Measurements from ENCODE around the gene LIN37.

Gene LIN37

DNA sequence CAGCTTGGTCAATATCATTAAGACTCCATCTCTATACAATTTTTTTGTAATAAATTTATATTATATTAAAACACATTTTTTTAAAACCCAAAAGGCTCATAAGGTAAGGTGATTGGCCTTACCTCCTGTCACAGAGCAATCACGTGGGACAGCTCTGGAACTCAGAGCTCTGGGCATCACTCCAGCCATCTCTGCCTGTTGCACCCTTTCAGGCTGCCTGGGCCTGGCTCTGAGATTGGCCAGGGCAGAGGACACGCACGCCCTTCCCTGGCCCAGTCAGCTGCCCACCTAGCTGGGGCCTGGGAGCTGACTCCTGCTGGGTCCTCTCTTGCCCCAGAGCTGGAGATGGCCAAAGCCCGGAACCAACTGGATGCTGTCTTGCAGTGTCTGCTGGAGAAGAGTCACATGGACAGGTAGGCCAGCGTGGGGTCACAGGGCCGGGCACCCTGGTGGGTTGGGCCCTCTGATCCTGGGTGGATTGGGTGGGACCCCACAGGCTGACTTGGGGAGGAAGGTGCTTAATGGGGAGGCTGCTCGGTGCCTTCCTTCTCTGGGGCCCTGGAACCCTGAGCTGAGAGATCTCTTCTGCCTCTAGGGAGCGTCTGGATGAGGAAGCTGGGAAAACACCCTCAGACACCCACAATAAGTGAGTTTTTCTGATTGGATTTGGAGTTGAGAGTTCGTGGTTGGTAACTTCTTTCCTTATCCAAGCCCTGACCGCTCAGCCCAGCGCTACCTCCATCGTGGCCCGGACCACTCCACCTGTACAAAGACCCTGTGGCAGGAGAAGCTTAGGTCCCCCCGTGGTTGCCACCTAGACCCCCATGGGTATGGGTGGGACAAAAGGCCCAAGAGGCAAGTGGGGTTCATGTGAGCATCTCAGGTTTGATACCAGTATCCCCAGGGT is 3.7 kb downstream of the LIN37 start:
- in situ Hi-C loops (cut with MboI; ENCODE audit: low sequenced_read_pairs), result no loop called here

DNA sequence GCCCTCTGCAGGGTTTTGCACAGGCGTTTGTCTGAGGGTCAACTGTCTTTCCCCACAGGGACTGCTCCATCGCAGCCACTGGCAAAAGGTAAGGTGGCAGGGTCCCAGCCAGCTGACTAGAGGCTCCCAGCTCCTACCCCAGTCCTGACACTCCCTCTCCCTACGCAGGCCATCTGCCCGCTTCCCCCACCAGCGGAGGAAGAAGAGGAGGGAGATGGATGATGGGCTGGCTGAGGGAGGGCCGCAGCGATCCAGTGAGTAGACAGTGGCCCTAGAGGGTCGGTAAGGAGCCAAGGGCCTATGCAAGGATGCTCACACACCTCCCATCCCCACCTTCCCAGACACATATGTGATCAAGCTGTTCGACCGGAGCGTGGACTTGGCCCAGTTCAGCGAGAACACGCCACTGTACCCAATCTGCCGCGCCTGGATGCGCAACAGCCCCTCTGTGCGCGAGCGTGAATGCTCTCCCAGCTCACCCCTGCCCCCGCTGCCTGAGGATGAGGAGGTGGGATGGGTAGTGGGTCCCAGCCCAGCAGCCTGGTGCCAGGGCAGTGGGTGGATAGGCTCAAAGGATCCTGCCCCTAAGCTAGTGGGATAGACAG is 4.5 kb downstream of the LIN37 start:
- in situ Hi-C loops (cut with MboI; ENCODE audit: low sequenced_read_pairs), result no loop called here

DNA sequence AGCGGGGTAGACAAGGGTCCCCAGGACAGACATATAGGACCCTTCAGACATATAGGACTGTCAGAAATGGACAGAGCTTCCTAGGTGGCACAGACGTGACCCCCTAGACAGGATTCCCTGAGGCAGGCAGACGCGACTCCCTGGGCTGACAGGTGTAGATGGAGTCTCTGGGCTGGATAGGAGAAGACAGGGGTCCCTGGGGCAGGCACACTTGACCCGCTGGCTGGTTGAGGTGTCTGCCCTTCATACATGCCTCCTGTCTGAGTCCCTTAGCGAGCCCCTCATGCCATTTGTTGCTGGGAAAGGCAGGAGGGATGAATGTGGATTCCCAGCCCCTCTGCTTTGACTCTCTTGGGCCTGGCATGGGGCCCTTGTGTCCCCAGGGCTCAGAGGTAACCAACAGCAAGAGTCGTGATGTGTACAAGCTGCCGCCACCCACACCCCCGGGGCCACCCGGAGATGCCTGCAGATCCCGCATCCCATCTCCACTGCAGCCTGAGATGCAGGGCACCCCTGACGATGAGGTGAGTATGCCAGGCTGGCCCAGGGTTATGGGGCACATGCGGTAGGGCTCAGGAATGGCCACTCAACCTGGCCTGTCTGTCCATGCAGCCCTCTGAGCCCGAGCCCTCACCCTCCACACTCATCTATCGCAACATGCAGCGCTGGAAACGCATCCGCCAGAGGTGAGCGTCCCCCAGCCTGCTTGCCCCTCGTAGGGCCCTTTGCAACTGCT is 5.4 kb downstream of the LIN37 start:
- in situ Hi-C loops (cut with MboI; ENCODE audit: low sequenced_read_pairs), result no loop called here

DNA sequence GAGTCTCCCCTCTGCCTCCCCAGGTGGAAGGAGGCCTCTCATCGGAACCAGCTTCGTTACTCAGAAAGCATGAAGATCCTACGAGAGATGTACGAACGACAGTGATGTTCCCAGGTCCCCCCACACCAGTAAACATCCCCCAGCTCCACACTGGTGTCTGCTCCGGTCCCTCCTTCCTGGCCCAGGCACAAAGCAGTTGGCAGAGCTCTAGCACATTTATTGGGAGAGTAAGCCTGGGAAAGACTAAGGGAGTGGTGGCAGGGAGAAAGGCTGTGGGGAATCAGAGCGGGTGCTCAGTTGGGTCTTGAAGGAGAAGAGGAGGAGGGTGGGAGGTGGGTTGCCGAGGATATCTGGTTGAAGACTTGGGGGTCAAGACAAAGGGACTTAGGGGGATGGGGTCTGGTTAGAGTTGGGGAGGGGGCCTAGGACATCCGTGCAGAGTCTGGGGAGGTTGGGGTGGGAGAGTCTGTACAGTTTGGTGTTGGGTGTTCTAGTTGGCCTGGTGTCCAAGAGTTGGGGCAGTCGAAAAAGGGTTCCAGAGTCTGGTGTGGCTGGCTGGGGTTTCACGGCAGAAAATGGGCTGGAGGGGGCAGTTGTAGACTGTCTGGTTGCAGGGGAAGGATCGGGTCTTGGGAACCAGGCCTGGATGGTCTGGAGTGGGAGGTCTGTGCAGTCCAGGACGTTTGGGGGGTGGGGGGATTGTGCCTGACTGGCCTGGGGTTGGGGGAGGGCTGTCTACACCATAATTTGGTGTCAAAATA is 6.2 kb downstream of the LIN37 start:
- in situ Hi-C loops (cut with MboI; ENCODE audit: low sequenced_read_pairs), result no loop called here

DNA sequence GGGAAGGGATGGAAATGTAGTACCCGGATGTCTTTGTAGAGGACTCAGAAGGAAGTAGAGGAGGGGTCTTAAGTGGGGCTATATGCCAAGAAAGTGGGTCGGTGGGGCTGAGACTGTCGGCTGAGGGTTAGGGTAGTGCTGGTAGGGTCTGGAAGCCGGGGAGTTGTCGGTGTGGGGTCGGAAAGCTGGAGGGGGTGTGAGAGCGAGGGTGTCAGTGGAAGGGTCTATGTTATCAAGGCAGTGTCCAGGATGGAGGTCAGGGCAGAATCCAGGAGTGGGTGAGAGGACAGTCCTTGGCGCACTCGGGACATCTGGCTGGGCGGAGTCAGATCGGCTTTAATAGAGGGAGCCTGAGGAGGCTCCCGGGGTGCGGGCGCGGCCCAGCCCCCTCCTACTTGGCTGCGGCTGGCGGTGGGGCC is 6.8 kb downstream of the LIN37 start:
- in situ Hi-C loops (cut with MboI; ENCODE audit: low sequenced_read_pairs), result no loop called here

DNA sequence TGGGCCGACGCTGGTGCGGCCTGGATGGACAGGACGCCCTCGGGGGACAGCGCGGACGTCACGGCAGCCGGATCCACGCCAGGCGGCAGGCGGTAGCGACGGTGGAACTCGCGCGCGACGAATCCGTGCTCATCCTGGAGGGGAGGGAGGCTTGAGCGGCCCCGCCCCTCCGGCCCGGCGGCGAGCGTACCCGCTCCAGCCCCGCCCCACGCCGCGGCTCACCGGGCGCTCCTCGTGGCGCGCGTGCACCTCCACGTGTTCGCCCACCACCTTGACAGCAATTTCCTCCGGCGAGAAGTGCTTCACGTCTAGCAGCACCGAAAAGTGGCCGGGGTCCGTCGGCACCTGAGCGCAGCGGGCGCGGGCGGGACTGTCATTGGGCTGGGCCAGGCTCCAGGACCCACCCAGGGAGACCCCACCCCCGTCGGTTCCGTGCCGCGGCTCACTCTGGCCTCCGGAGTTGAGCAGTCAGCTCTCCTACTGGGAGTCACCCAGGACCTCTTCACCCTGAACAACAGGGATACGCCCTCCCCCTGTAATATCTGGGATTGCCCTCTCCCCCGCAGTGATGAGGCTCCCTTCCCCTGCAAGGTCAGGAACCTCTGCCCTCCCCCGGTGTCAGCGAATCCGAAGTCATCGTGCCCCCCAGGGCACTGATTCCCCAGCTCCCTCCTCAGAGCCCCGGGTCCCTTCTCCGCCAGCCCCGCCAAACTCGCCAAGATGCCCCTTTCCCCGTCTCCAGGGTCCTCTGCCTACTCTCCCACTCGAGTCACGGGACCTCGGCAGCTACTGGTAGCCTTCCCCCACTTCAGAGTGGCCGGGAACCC is 7.4 kb downstream of the LIN37 start:
- in situ Hi-C loops (cut with MboI; ENCODE audit: low sequenced_read_pairs), result no loop called here

DNA sequence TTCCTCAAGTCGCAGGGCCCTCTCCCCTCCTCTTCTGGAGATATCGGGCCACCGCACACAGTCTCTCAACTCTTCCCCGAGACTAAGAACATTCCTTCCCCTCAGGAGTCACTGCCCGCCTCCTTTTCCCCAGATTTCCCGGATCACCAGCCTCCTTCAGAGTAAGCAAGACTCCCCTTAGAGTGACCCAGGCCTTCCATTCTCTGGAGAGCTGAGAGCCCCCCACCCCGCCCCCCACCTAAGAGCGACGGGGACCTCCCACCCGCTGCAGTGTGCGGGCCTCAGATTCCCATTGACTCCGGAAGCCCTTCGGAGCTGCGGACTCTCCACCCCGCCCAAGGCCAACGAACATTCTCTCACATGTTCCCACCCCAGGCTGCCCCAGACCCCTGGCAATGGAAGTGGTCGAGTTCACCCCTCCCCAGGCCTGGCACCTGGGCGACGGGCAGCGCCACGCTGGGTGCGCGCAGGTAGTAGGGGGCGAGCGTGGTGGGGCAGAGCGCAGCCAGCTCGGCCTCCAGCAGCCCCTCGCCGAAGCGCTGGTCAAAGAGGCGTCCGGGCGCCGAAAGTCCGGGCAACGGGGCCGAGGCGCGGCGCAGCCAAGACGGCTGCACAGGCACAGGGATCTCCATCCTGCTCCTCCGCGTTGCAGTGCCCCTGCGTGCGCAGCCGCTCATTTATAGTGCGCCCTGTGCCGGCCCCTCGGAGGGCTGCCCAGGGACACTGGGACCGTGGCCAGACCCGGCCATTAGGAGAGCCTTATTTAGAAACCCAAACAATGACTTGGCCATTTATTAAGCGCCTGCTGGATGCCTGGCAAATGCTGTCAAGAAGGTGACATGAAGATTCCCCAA is 8.2 kb downstream of the LIN37 start, which contains the start of gene HSPB6:
HSPB6 (minus strand) TSS at position 653 of the 854 bp plus-strand sequence; CDS start at position 632, 21 bp downstream.
- in situ Hi-C loops (cut with MboI; ENCODE audit: low sequenced_read_pairs), result no loop called here

DNA sequence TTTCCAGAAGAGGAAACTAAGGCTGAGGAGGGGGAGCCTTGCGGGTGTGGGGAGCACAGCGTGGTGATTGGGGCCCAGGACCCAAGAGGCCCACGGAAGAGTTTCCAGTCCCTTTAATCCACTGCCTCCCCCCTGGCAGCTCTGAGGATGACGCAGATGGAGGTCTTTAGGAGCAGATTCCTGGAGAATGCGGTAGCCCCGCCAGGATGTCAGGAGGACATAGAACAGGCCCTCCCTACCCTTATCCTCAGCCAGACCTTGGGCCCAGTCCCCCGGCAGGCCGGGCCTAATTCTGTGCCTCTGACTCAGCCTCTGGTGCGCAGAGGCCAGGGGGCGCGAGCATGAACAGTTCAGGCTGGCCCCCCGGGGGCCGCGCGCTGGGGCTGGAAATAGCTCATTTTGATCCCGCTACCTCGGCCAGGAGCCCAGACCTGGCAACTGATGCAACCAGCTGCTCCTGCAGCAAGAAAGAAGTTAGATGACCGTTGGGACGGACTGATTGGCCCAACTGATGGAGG is 8.9 kb downstream of the LIN37 start:
- in situ Hi-C loops (cut with MboI; ENCODE audit: low sequenced_read_pairs), result no loop called here

DNA sequence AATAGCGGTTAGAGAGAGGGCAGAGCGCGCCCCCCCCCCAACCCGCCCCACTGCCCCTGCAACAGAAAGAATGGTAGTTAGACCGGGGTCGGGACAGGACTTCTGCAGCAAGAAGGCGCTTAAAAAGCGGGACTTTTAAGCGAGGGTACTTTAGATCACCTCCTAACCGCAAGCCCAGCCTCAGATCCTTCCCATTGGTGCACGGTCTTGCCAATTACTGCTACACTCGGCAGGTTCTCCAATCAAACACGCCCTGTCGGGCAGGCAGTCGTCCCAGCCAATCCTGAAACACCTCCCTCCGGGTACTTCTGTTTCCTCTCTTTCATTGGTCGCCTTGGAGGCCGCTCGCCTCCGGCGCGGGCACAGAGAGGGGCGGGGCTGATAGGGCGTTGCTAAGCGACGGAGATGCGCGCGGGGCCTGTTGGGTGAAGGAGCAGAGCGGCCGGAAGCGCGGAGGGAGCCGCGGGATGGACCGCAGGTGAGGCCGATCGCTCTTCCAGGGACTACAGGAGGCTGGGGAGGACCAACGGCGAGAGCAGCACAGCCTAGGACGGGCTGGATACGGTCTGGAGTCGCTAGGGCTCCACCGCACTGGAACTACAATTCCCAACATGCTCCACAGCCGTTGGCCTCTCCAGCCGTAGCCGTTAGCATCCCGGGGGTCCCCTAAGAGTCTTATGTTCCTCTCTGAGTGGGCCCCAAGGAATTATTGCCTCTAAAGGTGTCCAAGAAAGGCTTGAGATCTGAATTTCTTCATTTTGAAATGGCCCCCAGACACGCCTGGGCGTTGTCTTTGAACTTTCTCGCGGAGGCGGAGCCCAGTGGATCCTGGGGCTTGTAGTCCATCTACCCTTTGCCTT is 9.6 kb downstream of the LIN37 start, which contains the start of gene PROSER3:
PROSER3 (plus strand) TSS at position 428 of the 860 bp plus-strand sequence; CDS start at position 468, 40 bp downstream.
- in situ Hi-C loops (cut with MboI; ENCODE audit: low sequenced_read_pairs), result no loop called here

DNA sequence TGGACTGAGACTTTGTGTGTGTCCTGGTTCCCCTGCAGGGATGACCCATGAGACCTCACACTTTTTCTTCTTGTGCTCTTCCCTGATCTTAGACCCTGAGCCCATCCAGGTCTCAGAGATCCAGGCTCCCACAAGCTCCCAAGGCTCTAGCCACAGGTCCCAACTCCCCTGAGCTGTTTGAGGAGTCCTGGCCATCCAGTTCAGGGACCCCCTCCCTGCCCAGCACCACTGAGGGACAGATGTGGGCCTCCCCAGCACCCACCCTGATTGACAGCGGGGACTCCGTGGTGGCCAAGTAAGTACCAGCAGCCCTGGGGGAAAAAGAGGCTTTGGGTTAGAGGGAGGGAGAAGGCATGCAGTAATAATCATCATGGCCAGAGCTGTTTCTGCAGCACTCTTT is 11.3 kb downstream of the LIN37 start:
- in situ Hi-C loops (cut with MboI; ENCODE audit: low sequenced_read_pairs), result no loop called here

DNA sequence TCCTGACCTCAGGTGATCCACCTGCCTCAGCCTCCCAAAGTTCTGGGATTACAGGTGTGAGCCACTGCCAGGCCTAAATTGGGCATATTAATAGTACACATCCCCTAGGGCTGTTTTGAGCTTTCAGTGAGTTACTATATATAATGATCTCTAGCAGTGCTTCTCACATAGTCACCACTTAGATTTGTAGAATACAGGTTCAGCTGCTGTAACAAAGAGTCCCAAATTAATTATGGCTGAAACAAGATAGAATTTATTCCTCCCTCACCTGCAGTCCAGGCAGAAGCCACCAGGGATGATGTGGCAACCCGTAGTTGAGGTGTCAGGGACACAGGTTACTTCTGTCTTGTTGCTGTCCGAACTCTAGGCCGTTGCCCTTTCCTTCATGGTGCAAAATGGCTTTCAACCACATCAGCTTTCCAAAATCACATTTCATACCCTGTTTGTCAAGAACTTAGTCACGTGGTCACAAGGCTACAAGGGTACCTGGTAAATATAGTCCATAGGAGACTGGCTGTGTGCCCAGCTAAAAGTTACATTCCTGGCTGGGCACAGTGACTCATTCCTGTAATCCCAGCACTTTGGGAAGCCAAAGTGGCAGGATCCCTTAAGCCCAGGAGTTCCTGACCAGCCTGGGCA is 12.5 kb downstream of the LIN37 start:
- in situ Hi-C loops (cut with MboI; ENCODE audit: low sequenced_read_pairs), result no loop called here

DNA sequence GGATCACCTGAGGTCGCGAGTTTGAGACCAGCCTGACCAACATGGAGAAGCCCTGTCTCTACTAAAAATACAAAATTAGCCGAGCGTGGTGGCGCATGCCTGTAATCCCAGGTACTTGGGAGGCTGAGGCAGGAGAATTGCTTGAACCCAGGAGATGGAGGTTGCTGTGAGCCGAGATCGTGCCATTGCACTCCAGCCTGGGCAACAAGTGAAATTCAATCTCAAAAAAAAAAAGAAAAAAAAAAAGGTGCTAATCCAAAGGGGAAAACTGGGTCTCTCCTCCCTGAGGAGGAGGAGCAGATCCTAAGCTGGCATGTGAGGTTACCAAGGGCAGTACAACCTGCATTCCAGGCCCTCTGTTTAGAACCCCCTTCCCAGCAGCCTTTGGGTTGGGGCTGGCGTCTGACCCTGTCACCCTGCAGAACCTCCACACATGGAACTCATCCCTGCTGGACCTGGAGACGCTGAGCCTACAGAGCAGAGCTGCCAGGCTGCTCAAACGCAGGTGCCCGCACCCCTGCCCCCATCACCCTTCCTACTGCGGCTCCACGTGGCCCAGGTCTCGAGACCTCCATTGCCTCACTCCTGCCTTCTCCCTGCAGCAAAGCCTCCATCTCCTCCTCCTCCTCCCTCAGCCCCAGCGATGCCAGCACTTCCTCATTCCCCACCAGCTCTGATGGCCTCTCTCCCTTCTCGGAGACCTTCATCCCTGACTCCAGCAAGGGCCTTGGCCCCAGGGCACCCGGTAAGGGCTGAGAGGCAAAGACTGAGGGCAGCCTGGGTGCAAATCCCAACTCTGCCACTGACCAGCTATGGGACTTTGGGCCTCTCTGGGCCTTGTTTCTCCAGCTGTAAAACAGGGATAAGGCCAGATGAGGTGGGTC is 16.3 kb downstream of the LIN37 start:
- in situ Hi-C loops (cut with MboI; ENCODE audit: low sequenced_read_pairs), result no loop called here

DNA sequence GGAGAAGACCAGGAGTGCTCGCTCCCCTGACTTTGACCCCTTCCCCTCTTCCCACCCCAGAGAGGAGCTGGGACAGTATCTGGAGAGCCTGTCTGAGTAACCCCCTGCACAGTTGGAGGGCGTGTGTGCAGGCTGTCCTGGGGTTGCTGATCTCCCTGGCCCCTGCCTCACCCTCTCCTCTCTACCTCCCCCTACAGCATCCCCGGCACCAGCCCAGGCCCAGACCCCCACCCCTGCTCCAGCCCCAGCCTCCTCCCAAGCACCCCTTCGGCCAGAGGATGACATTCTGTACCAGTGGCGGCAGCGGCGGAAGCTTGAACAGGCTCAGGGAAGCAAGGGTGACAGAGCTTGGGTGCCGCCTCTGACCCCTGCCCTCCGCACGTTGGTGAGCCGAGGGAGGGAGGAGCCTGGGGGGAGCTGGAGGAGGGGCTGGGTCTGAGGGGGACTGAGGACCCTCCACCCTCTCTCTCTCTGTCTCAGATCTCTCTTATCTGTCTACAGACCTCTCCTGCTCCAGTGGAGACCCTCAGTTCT is 18.3 kb downstream of the LIN37 start:
- in situ Hi-C loops (cut with MboI; ENCODE audit: low sequenced_read_pairs), result no loop called here

DNA sequence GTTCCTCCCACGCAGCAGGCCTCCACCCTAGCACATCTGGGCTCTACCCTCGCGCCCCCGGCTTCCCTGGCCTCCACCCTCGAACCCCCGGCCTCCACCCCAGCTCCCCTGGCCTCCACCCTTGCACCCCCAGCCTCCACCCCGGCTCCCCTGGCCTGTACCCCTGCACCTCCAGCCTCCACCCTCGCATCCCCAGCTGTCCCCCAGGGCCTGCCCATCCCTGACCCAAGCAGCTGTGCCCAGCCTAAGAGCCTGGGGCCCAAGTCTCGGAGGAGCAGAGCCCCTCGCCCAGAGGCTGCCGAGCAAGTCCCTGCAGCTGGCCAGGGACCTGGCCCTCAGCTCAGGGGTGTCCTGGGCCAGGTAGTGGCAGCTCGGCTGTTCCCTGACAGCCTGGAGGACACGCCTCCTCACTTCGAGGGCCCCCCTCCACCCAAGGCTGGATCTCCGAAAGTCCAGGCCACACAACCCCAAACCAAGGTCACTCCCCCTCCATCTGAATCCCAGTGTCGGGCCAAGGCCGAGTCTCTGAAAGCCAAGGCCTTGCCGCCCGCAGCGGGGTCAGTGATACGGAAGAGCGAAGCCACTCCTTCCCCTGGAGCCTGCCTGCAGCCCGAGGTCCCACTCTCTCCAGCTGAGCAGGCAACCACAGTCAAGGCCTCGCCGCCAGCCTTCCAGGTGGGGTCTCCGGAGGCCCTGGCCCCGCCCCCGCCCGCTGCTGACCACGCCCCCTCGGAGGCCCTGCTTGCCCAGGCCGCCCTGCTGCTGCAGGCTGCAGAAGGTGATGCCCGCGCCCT is 19.1 kb downstream of the LIN37 start:
- in situ Hi-C loops (cut with MboI; ENCODE audit: low sequenced_read_pairs), result no loop called here

DNA sequence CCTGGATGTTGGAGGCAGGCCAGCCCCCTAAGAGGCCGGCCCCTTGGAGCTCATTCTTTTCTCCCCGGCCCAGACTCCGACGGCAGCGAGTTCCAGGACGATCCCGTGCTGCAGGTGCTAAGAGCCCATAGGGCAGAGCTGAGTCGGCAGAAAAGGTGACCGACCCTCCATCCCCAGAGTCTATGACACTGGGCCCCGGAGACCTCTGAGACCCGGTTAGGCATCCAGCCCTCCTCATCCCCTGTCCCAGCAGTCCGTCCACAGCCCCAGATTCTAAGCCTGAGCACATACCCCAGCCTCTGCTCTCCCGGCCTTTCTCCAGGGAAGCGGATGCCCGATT is 19.7 kb downstream of the LIN37 start:
- in situ Hi-C loops (cut with MboI; ENCODE audit: low sequenced_read_pairs), result no loop called here
